Ovary (tissue), 9 donors: ENCODE data around the gene TUSC2. TPM values are rescaled to one million over a fixed set of nuclear protein-coding genes. Genes with fewer than 3 reads are reported as not detected.

Source experiments
- DNase-seq, 5 donors: peaks; one replicate each; pipeline ENCODE4 v3.0.0-alpha.2; 2019 to 2020
- H3K27ac ChIP-seq, 2 donors: fragments of 200-600 bp; one replicate each; pipeline versions ENCODE4 v1.5.1 to v1.8.0; 2019 to 2022
- H3K27me3 ChIP-seq: fragments of 200-600 bp; one replicate; pipeline ENCODE4 v1.8.0; 2022
- H3K36me3 ChIP-seq: fragments of 200-600 bp; sonication (generic); one replicate; pipeline ENCODE4 v1.5.1; 2019
- H3K4me1 ChIP-seq: one replicate; pipeline ENCODE4 v1.8.1; 2013; ENCODE audit warnings: mild to moderate bottlenecking, moderate library complexity; ENCODE audit not compliant: insufficient read depth
- H3K4me3 ChIP-seq: fragments of 200-600 bp; sonication (generic); one replicate; pipeline ENCODE4 v1.5.1; 2017
- H3K9me3 ChIP-seq, 2 donors: fragments of 200-600 bp in 1 of 2; sonication (generic) in 1 of 2; one replicate each; pipeline versions ENCODE4 v1.5.1 to v1.8.1; 2013 to 2019; ENCODE audit warnings: mild to moderate bottlenecking in 1 of 2, moderate library complexity in 1 of 2
- CTCF ChIP-seq, 3 donors: fragments of 450-650 bp in 2 of 3; fragments of 200-600 bp in 1 of 3; IDR thresholded peaks; one replicate each; pipeline versions ENCODE4 v1.5.1 to v1.8.0; 2016 to 2022; ENCODE audit warnings: antibody characterized with exemption in 3 of 3, mild to moderate bottlenecking in 1 of 3
- EP300 ChIP-seq: sonication (generic); formaldehyde crosslinking; IDR thresholded peaks from one replicate; pipeline ENCODE4 v1.6.1; 2017; ENCODE audit warnings: antibody characterized with exemption
- POLR2A ChIP-seq: fragments of 450-650 bp; IDR thresholded peaks from one replicate; pipeline ENCODE4 v1.6.1; 2017; ENCODE audit warnings: antibody characterized with exemption, mild to moderate bottlenecking, moderate library complexity
- WGBS, 3 donors: extraction: QIAGEN DNeasy Blood & Tissue Kit in 1 of 3; methylation state at CpG; one replicate each; pipeline versions ENCODE4 v1.1.5 to v1.1.7; 2013 to 2017; 5-methylcytosine and 5-hydroxymethylcytosine counted together
- intact Hi-C, 4 donors: fragments of 100-400 bp; cut with DNase I; formaldehyde crosslinking; loops; one replicate each; pipeline versions ENCODE4 v1.11.0 to v1.15.1; 2022 to 2023
- polyA plus RNA-seq, 2 donors: library from polyadenylated mRNA; stranded (reverse); fragments of 200-250 nt in 1 of 2; fragments of 350-450 nt in 1 of 2; fragmentation: Illumina TruSeq in 1 of 2; extraction: RNeasy Lipid Tissue Mini Kit (QIAGEN cat#74804) in 1 of 2; gene quantifications; one replicate each; pipeline ENCODE4 v1.2.3, GENCODE V29; 2013 to 2014
- total RNA-seq, 7 donors: library from RNA; depleted of rRNA in 2 of 7; stranded (reverse); fragments of >200 nt in 2 of 7; fragmentation: NEBNext Ultra II Directional in 3 of 7; extraction: Animal tissue kit (Norgen Biotek cat#: 25700) in 3 of 7; gene quantifications; one replicate each; pipeline versions ENCODE4 v1.1.0 to v1.2.4, GENCODE V29; 2016 to 2023
- donor health status: DM: no; HTN: no; CAD: no; lungs with moderate emphysema.
- donor health status: DM: no; HTN: no; CAD: no.
- donor health status: Bipolar disorder and iron deficiency.
- donor health status: DM: yes; HTN: yes; CAD: no.
- donor health status: DM: no; HTN: no; CAD: no.
- donor health status: DM: yes; HTN: yes; CAD: no.

TUSC2 gene
- total and polyA plus RNA-seq, 9 donors = 19.4 to 26.4 (median 21.3) TPM

GRCh38 chr3:50350213-50350526, 22.1 kb upstream of the TUSC2 start:
- H3K27ac ChIP-seq = peak overlapping the region; percentile 77 to 87
- intact Hi-C loops = loop anchor here in 2 of 4 donors (5.0 to 10.0 kb wide), 2 partner anchors 255 to 257 kb away; no protein-coding TSS in a partner anchor
- no peaks in the 10 kb centered on the region for H3K36me3 ChIP-seq
- 1 to 2% (median 1%) methylated on average over 7 of the region's 7 CpGs for WGBS, 3 donors
- no peak for TF ChIP-seq POLR2A
- no peak for TF ChIP-seq EP300
- no peak for TF ChIP-seq CTCF (IDR thresholded peaks at IDR 0.05)
- H3K9me3 ChIP-seq = no peaks in the 10 kb centered on the region
- peaks cover 16% of the 10 kb centered on the region for H3K4me1 ChIP-seq
- H3K27me3 ChIP-seq = no peaks in the 10 kb centered on the region
- peak overlapping the region; percentile 75 for H3K4me3 ChIP-seq
- no peak for DNase-seq

- DNase-seq = peak; percentile 65 to 85 (median 80)
- no peaks in the 10 kb centered on the region for H3K9me3 ChIP-seq
- no peaks in the 10 kb centered on the region for H3K27me3 ChIP-seq
- H3K4me3 ChIP-seq = no peak overlapping the region
- TF ChIP-seq EP300 (no peak), POLR2A (no peak), CTCF (IDR thresholded peaks at IDR 0.05) (peak in 2 of 3 donors; percentile 23)
- H3K36me3 ChIP-seq = no peaks in the 10 kb centered on the region
- no peak overlapping the region for H3K27ac ChIP-seq
- intact Hi-C loops = loop anchor here in 3 of 4 donors (5.0 kb wide), 1 partner anchor 195 kb away; no protein-coding TSS in a partner anchor
- peaks cover 16% of the 10 kb centered on the region for H3K4me1 ChIP-seq
- WGBS, 3 donors = 21 to 25% (median 23%) methylated on average over 14 of the region's 14 CpGs
Observed at GRCh38 chr3:50347187-50347813, 19.3 kb upstream of the TUSC2 start.

GRCh38 chr3:50345586-50346234, 17.7 kb upstream of the TUSC2 start, which contains the start of gene ZMYND10:
Gene ZMYND10, minus strand, starts transcription at chr3:50345732. Its CDS starts 153 bp downstream, at chr3:50345579.
- Histone ChIP-seq H3K4me1 (peaks cover 14% of the 10 kb centered on the region), H3K27me3 (no peaks in the 10 kb centered on the region), H3K27ac (no peak within 1 kb of the TSS), H3K36me3 (no peaks in the 10 kb centered on the region), H3K9me3 (no peaks in the 10 kb centered on the region), H3K4me3 (peak within 1 kb of the TSS; percentile 15)
- intact Hi-C loops = loop anchor here in 3 of 4 donors (5.0 kb wide), 1 partner anchor 197 kb away; no protein-coding TSS in a partner anchor
- DNase-seq = peak in 4 of 5 donors; percentile 59 to 80 (median 74)
- WGBS, 3 donors = 5 to 11% (median 7%) methylated on average over 21 to 45 of the region's 45 CpGs
- TF ChIP-seq EP300 (no peak), POLR2A (no peak), CTCF (IDR thresholded peaks at IDR 0.05) (no peak)

- intact Hi-C loops = loop anchor here in 3 of 4 donors (5.0 kb wide), 1 partner anchor 197 kb away; no protein-coding TSS in a partner anchor
- peak in 1 of 5 donors; percentile 31 for DNase-seq
- whole genome bisulfite sequencing, 3 donors = 47 to 56% (median 54%) methylated on average over 6 to 8 of the region's 8 CpGs
- TF ChIP-seq POLR2A = no peak
- TF ChIP-seq EP300 = no peak
- no peak for TF ChIP-seq CTCF (IDR thresholded peaks at IDR 0.05)
- H3K27me3 ChIP-seq = no peaks in the 10 kb centered on the region
- H3K4me1 ChIP-seq = peaks cover 17% of the 10 kb centered on the region
- H3K36me3 ChIP-seq = no peaks in the 10 kb centered on the region
- H3K4me3 ChIP-seq = peak overlapping the region; percentile 15
- no peak overlapping the region for H3K27ac ChIP-seq
- H3K9me3 ChIP-seq = no peaks in the 10 kb centered on the region
Observed at GRCh38 chr3:50345008-50345407, 17.0 kb upstream of the TUSC2 start.
